D721Med (cell line): ENCODE results near the gene PMVK.

Source experiments
- DNase-seq: peaks from one replicate; pipeline ENCODE4 v3.0.0; 2011; ENCODE audit warnings: low spot score; ENCODE audit not compliant: insufficient read length
- FAIRE-seq: peaks from 2 replicates; lab custom pipeline; 2011; peaks lifted over from hg19 to GRCh38; lab: Jason Lieb, UNC
- TF ChIP-seq, protein P1 (sequence below): IDR thresholded peaks from 2 replicates; pipeline ENCODE4 v1.5.1; 2012; ENCODE audit warnings: mild to moderate bottlenecking, control low read depth; ENCODE audit not compliant: insufficient read depth; ENCODE audit errors: missing control alignments

The PMVK gene

DNA sequence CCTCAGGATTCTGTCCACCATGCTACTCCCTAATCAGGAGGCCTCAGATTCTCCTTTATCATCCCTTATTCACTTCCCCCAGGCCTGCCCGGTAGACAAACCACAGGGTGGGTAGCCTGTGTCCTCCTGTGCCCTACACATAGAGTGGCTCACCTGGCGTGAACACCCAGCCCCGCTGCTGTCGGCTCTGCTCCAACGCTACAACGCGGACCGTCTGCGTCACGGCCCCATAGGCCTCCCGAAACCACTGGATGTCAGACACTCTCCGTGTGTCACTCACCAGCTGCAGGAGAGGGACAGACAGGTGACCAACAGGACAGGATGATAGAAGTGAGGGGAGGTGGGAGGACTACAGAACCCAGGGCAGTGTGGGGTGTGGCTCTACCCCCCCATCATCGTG, 10.3 kb downstream of the PMVK start:
- no peak for FAIRE-seq
- DNase-seq = no peak
- TF ChIP-seq, protein P1, sequence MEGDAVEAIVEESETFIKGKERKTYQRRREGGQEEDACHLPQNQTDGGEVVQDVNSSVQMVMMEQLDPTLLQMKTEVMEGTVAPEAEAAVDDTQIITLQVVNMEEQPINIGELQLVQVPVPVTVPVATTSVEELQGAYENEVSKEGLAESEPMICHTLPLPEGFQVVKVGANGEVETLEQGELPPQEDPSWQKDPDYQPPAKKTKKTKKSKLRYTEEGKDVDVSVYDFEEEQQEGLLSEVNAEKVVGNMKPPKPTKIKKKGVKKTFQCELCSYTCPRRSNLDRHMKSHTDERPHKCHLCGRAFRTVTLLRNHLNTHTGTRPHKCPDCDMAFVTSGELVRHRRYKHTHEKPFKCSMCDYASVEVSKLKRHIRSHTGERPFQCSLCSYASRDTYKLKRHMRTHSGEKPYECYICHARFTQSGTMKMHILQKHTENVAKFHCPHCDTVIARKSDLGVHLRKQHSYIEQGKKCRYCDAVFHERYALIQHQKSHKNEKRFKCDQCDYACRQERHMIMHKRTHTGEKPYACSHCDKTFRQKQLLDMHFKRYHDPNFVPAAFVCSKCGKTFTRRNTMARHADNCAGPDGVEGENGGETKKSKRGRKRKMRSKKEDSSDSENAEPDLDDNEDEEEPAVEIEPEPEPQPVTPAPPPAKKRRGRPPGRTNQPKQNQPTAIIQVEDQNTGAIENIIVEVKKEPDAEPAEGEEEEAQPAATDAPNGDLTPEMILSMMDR = no peak

DNA sequence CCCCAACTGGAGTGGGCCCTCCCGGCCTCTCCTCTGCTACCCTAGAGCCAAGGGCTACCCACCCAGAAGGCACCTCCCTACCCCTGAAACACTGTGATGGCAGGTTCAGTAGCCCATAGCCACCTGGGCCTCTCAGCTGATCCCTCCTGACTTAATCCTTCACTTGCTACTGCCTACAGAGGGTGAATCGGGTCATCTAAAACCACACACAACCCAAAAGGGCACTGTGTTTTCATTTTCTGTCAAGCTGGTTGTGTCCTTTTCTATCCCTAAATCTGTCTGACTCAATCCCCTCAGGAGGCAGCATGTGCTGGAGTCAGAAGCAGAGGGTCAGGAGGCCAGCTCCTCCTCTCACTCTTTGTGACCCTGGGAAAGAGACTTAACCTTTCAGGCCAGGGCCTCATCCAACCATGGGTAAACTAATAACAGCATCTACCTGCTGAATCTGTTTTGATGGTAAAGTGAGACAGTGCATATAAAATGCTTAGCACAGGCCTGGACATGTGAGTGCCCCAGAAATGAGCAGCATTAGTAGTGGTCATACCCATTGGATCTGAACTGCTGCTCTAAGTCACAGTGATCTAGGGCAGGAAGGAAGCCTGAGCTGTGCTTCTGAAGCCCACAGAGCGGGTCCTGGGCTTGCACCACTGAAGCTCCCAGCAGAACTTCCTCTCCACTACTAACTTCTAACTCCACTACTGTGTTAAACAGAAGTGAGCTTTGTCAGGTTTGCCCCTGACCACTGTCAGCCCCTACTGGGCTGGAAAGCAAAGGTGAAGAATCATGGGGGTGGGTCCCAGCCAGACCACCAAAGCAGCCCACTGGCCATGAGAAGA, 11.0 kb downstream of the PMVK start:
- TF ChIP-seq, protein P1 = no peak
- DNase-seq = no peak

DNA sequence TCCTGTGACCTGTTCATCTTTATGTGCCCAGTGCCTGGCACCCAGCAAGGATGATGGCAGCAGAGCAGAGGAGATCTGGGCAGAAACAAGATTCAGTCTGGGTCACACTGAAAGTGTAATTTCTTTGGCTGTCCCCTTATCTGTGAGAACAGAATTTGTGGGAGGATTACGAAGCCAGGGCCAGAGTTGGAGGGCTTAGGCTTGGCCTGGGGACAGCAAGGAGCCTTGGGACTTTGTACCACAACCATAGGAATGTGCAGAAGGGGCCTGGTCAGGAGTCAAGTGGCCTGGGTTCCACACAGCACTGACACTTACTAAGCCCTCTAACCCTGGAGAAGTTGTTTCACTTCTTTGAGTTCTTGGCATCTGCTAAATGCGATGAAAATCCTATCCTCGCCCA, 12.8 kb downstream of the PMVK start:
- FAIRE-seq (no peak), DNase-seq (no peak)
- TF ChIP-seq, protein P1 = no peak

More for the DNA sequence above, 11.0 kb downstream of the PMVK start:
- FAIRE-seq = no peak

GRCh38 chr1:154913273-154913672, 23.2 kb downstream of the PMVK start:
- no peak for DNase-seq
- TF ChIP-seq, protein P1 = no peak
- FAIRE-seq = no peak

DNA sequence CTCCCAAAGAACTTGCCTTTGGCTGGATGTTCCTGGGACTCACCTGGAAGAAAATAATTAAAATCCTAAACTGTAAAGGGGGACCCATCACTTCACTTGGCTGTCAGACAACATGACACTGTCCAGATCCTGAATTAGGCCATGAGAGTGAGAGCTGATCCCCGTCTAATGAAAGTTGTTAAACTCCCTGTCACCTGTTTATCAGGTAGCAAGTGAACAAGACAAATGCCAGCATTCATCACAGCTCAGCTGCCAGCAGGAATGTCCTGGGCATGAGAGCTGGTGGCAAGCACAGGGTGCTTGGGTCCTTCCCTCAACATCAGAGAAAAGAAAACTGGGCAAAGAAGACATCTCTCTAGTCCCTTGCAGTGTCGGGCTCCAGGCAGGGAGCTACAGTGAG, 23.8 kb downstream of the PMVK start:
- FAIRE-seq = no peak
- TF ChIP-seq, protein P1 = no peak
- DNase-seq = no peak

DNA sequence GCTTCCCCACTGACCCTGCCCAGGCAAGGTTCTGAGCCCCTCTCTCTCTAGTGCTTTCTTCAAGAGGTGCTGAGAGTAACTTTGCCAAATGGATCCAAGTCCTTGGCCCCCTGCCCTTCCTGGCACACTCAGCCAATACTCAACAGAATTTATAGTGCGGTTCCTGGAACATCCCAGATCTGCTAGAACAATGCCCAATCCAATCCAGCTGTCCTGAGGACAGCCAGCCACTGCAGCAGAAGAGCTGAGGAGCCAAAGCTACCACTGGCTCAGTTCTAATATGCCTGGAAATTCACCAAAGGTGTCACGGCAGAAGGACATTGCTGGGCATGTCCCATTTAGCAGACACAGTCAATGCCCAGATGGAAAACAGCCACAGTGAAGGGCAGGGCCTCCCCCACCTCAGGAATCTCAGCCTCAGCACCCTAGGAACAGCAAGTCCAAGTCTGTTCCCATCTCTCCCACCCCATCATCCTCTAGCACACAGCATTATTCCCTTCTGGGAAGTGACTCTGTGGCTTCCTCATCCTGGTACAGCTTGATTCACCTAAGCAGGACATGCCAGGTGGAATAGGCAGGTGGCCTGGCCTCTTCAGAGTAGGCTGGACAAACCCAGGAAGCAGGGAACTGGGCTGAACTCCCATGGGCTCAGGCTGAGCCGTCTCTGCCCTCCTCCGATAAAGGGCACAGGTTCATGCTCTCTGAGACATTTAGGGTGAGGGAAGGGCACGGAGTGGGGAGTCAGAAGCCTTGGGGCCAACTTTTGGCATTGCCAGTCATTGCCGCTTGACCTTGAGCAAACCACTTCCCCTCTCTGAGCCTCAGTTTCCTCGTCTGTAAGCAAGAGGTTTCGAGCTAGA, 24.6 kb downstream of the PMVK start:
- FAIRE-seq = no peak
- TF ChIP-seq, protein P1 = no peak

GRCh38 chr1:154910851-154911250, 25.7 kb downstream of the PMVK start:
- no peak for FAIRE-seq
- TF ChIP-seq, protein P1 = no peak

More for the DNA sequence above, 24.6 kb downstream of the PMVK start:
- DNase-seq = no peak

More at GRCh38 chr1:154910851-154911250, 25.7 kb downstream of the PMVK start:
- no peak for DNase-seq
